H1 (cell line): ENCODE measurements around the gene L3MBTL4. TPM values are rescaled to one million over a fixed set of nuclear protein-coding genes. Genes with fewer than 3 reads are reported as not detected.
"Not testable (repeated sequence)": the region's sequence is repeated elsewhere in the genome, so short reads cannot be mapped to it uniquely, and the experiment has no call there.

Experiments
- CTCF ChIA-PET: fragments of 300-600 bp; sonication (Branson Sonifier 250); formaldehyde crosslinking; loops from one replicate; lab custom pipeline; 2021; ENCODE audit not compliant: partially characterized antibody; lab: Charles Lee
- POLR2A ChIA-PET: fragments of 300-600 bp; sonication (Branson Sonifier 250); formaldehyde crosslinking; loops from one replicate; lab custom pipeline; 2021; ENCODE audit warnings: inconsistent platforms; ENCODE audit not compliant: partially characterized antibody; lab: Charles Lee
- DNase-seq, 2 experiments: peaks; one replicate each; pipeline versions ENCODE4 v3.0.0 to v3.0.0-alpha.2; 2010 to 2022; ENCODE audit warnings: low spot score in 2 of 2, low read depth in 1 of 2, mixed read lengths in 1 of 2
- FAIRE-seq: peaks from 2 replicates; lab custom pipeline; 2011; peaks lifted over from hg19 to GRCh38; lab: Jason Lieb, UNC
- H2AFZ ChIP-seq: 2 replicates; pipeline ENCODE4 v1.8.1; 2012; ENCODE audit warnings: low read length, inconsistent platforms
- H2AK5ac ChIP-seq: 2 replicates; pipeline ENCODE4 v1.6.1; 2013; ENCODE audit warnings: low read depth, low read length
- H2BK120ac ChIP-seq: replicated peaks from 2 replicates; pipeline ENCODE3; 2013; ENCODE audit warnings: low read depth, low read length, inconsistent platforms
- H2BK12ac ChIP-seq: 2 replicates; pipeline ENCODE4 v1.6.1; 2013; ENCODE audit warnings: low read depth, low read length
- H2BK15ac ChIP-seq: 2 replicates; pipeline ENCODE4 v1.6.1; 2013; ENCODE audit warnings: low read length
- H2BK20ac ChIP-seq: 2 replicates; pipeline ENCODE4 v1.6.1; 2013; ENCODE audit warnings: low read length
- H2BK5ac ChIP-seq: 2 replicates; pipeline ENCODE4 v1.6.1; 2013; ENCODE audit warnings: low read depth, low read length
- H3K14ac ChIP-seq: 2 replicates; pipeline ENCODE4 v1.6.1; 2013; ENCODE audit warnings: inconsistent platforms; ENCODE audit not compliant: insufficient read length
- H3K18ac ChIP-seq: 2 replicates; pipeline ENCODE4 v1.6.1; 2013; ENCODE audit warnings: low read length; ENCODE audit errors: extremely low read depth
- H3K23ac ChIP-seq: 2 replicates; pipeline ENCODE4 v1.6.1; 2013; ENCODE audit warnings: inconsistent platforms; ENCODE audit not compliant: insufficient read length
- H3K23me2 ChIP-seq: 2 replicates; pipeline ENCODE4 v1.6.1; 2013; ENCODE audit warnings: low read depth, low read length
- H3K27ac ChIP-seq: 2 replicates; pipeline ENCODE4 v1.6.1; 2011; ENCODE audit warnings: low read depth, low read length, inconsistent platforms
- H3K27me3 ChIP-seq, 4 experiments: replicated peaks in 1 of 4; 1 replicate in 1 of 4; 2 replicates in 3 of 4; pipeline versions ENCODE4 v1.6.1 to v1.8.1; 2011 to 2013; ENCODE audit warnings: low read length in 3 of 4, mild to moderate bottlenecking in 3 of 4, inconsistent platforms in 2 of 4, mixed read lengths in 2 of 4, moderate library complexity in 1 of 4; ENCODE audit not compliant: control insufficient read depth in 3 of 4, insufficient read depth in 3 of 4; ENCODE audit errors: extremely low read depth in 1 of 4
- H3K36me3 ChIP-seq, 4 experiments: 2 replicates each; pipeline versions ENCODE4 v1.6.1 to v1.8.1; 2011 to 2013; ENCODE audit warnings: mild to moderate bottlenecking in 4 of 4, low read length in 3 of 4, moderate library complexity in 2 of 4, control low read depth in 1 of 4, inconsistent platforms in 1 of 4; ENCODE audit not compliant: insufficient read depth in 4 of 4, control insufficient read depth in 2 of 4
- H3K4ac ChIP-seq: replicated peaks from 2 replicates; pipeline ENCODE3; 2013; ENCODE audit warnings: low read length, low read depth, mixed read lengths, inconsistent platforms; ENCODE audit not compliant: insufficient read length
- H3K4me1 ChIP-seq, 4 experiments: replicated peaks in 1 of 4; 1 replicate in 1 of 4; 2 replicates in 3 of 4; pipeline versions ENCODE4 v1.6.1 to v1.8.1; 2011 to 2013; ENCODE audit warnings: low read length in 3 of 4, inconsistent platforms in 2 of 4, mixed read lengths in 1 of 4; ENCODE audit not compliant: insufficient read depth in 4 of 4, control insufficient read depth in 3 of 4
- H3K4me2 ChIP-seq, 2 experiments: 2 replicates each; pipeline versions ENCODE4 v1.6.1 to v1.8.1; 2011 to 2013; ENCODE audit warnings: low read depth in 2 of 2, low read length in 2 of 2, control low read depth in 1 of 2, inconsistent platforms in 1 of 2, mild to moderate bottlenecking in 1 of 2; ENCODE audit not compliant: insufficient read depth in 1 of 2
- H3K4me3 ChIP-seq, 4 experiments: fragments of 200-600, 300-600 bp in 1 of 4; sonication (generic), shearing (Covaris generic), sonication (Bioruptor Twin) in 1 of 4; 2 replicates each; pipeline versions ENCODE4 v1.5.1 to v1.8.1; 2011 to 2016; ENCODE audit warnings: low read length in 4 of 4, low read depth in 3 of 4, control low read depth in 2 of 4, inconsistent platforms in 2 of 4, mild to moderate bottlenecking in 2 of 4, mixed read lengths in 1 of 4, moderate library complexity in 1 of 4; ENCODE audit not compliant: insufficient read depth in 2 of 4; ENCODE audit errors: extremely low read depth in 1 of 4
- H3K56ac ChIP-seq: replicated peaks from 2 replicates; pipeline ENCODE3; 2013; ENCODE audit warnings: low read depth, mild to moderate bottlenecking, mixed read lengths, low read length, inconsistent platforms; ENCODE audit not compliant: insufficient read length
- H3K79me1 ChIP-seq: 2 replicates; pipeline ENCODE4 v1.6.1; 2013; ENCODE audit warnings: low read depth, low read length, control low read depth
- H3K79me2 ChIP-seq, 2 experiments: 2 replicates each; pipeline versions ENCODE4 v1.6.1 to v1.8.1; 2012 to 2013; ENCODE audit warnings: low read length in 2 of 2, mild to moderate bottlenecking in 2 of 2, inconsistent platforms in 1 of 2; ENCODE audit not compliant: insufficient read depth in 2 of 2, control insufficient read depth in 1 of 2
- H3K9ac ChIP-seq, 4 experiments: replicated peaks in 1 of 4; 1 replicate in 1 of 4; 2 replicates in 3 of 4; pipeline versions ENCODE4 v1.6.1 to v1.8.1; 2011 to 2013; ENCODE audit warnings: low read depth in 3 of 4, low read length in 3 of 4, control low read depth in 2 of 4, mild to moderate bottlenecking in 2 of 4, moderate library complexity in 2 of 4, inconsistent platforms in 1 of 4; ENCODE audit errors: extremely low read depth in 1 of 4
- H3K9me3 ChIP-seq, 2 experiments: 2 replicates each; pipeline versions ENCODE4 v1.6.1 to v1.8.1; 2012 to 2013; ENCODE audit warnings: mild to moderate bottlenecking in 2 of 2, moderate library complexity in 2 of 2, control low read depth in 1 of 2, inconsistent platforms in 1 of 2, low read depth in 1 of 2, low read length in 1 of 2, mixed read lengths in 1 of 2; ENCODE audit not compliant: insufficient read depth in 2 of 2
- H4K20me1 ChIP-seq, 2 experiments: replicated peaks in 1 of 2; 2 replicates each; pipeline versions ENCODE3 to v1.8.1; 2011 to 2013; ENCODE audit warnings: inconsistent platforms in 2 of 2, low read length in 2 of 2, mild to moderate bottlenecking in 1 of 2; ENCODE audit not compliant: insufficient read depth in 2 of 2, control insufficient read depth in 1 of 2
- H4K5ac ChIP-seq: 2 replicates; pipeline ENCODE4 v1.6.1; 2013; ENCODE audit warnings: low read length, low read depth, mixed read lengths, inconsistent platforms; ENCODE audit not compliant: insufficient read length
- H4K8ac ChIP-seq: 2 replicates; pipeline ENCODE4 v1.8.0; 2013; ENCODE audit warnings: mild to moderate bottlenecking, moderate library complexity, low read length, inconsistent platforms; ENCODE audit not compliant: insufficient read depth; ENCODE audit errors: extremely low read depth
- H4K91ac ChIP-seq: replicated peaks from 2 replicates; pipeline ENCODE3; 2013; ENCODE audit warnings: low read length, mixed read lengths, inconsistent platforms; ENCODE audit not compliant: insufficient read length
- WGBS, 2 experiments: shearing (Covaris generic) in 1 of 2; methylation state at CpG; one replicate each; pipeline versions ENCODE4 v1.1.6 to v1.1.7; 2013 to 2015; ENCODE audit warnings: low lambda C conversion rate in 2 of 2, mixed read lengths in 2 of 2, inconsistent platforms in 1 of 2, low coverage in 1 of 2, missing lambda C conversion rate in 1 of 2; ENCODE audit not compliant: insufficient replicate concordance in 2 of 2, insufficient coverage in 1 of 2, insufficient read length in 1 of 2; ENCODE audit errors: extremely low coverage in 1 of 2, missing lambda C conversion rate in 1 of 2; 5-methylcytosine and 5-hydroxymethylcytosine counted together
- polyA plus RNA-seq, 7 experiments: library from polyadenylated mRNA; depleted of rRNA in 3 of 7; stranded (reverse) in 5 of 7; unstranded in 2 of 7; fragments of >200 nt in 5 of 7; fragments of 200-250 nt in 2 of 7; gene quantifications; 1 replicate in 5 of 7; 2 replicates in 1 of 7; 4 replicates in 1 of 7; pipeline versions ENCODE4 v1.2.1 to v1.2.3, GENCODE V29; 2011 to 2013; ENCODE audit warnings: missing spikeins in 2 of 7, mixed read lengths in 2 of 7
- total RNA-seq: library from RNA; stranded (reverse); fragmentation: NEBNext Ultra II Directional; extraction: Animal tissue kit (Norgen Biotek cat#: 25700); gene quantifications from 2 replicates; pipeline ENCODE4 v1.2.1, GENCODE V29; 2021

Gene L3MBTL4
- total and polyA plus RNA-seq, 2 of the 8 experiments (the other 6 are each of a cell fraction or from before 2014, with no cell fraction given), result 1.0 to 2.1 TPM

DNA sequence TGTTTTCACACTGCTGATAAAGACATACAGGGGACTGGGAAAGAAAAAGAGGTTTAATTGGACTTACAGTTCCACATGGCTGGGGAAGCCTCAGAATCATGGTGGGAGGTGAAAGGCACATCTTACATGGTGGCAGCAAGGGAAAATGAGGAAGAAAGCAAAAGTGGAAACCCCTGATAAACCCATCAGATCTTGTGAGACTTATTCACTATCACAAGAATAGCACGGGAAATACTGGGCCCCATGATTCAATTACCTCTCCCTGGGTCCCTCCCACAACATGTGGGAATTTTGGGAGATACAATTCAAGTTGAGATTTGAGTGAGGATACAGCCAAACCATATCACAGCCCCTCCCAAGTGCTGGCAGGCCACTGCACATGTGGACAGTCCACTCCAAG, 278.8 kb downstream of the L3MBTL4 start:
- H3K23me2 ChIP-seq, POLR2A ChIA-PET, FAIRE-seq, H3K27me3 ChIP-seq, H3K9ac ChIP-seq, H3K4ac ChIP-seq, H3K18ac ChIP-seq, H2BK20ac ChIP-seq, H2BK12ac ChIP-seq, H3K4me1 ChIP-seq, H2BK15ac ChIP-seq, H2BK120ac ChIP-seq, H4K8ac ChIP-seq, DNase-seq, H3K14ac ChIP-seq, H2AFZ ChIP-seq, H3K36me3 ChIP-seq, H3K79me2 ChIP-seq, H3K27ac ChIP-seq, CTCF ChIA-PET, H3K23ac ChIP-seq, H2AK5ac ChIP-seq, H4K91ac ChIP-seq, H3K79me1 ChIP-seq, H4K20me1 ChIP-seq, H2BK5ac ChIP-seq, H3K4me2 ChIP-seq, H3K56ac ChIP-seq, H4K5ac ChIP-seq, H3K4me3 ChIP-seq: not testable (repeated sequence)
- H3K9me3 ChIP-seq, result peaks cover 7 to 11% of the 10 kb centered on the region in 2 experiments; a peak in 2 of 4 replicates
- 75% methylated on average over 1 of the region's 1 CpG; no CpG with 5 or more reads in 1 of the 2 experiments for WGBS, 2 experiments

DNA sequence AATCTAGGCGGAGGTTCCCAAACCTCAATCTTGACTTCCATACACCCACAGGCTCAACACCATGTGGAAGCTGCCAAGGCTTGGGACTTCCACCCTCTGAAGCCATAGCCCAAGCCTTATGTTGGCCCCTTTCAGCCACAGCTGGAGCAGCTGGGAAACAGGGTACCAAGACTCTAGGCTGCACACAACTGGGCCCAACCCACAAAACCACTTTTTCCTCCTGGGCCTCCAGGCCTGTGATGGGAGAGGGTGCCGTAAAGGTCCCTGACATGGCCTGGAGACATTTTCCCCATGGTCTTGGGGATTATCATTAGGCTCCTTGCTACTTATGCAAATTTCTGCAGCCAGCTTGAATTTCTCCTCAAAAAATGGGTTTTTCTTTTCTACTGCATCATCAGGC, 279.7 kb downstream of the L3MBTL4 start:
- H3K4me2 ChIP-seq, H3K23ac ChIP-seq, H3K79me2 ChIP-seq, H4K91ac ChIP-seq, H4K20me1 ChIP-seq, H3K4ac ChIP-seq, H4K8ac ChIP-seq, POLR2A ChIA-PET, H3K18ac ChIP-seq, H3K4me1 ChIP-seq, H3K14ac ChIP-seq, H2BK20ac ChIP-seq, H3K27ac ChIP-seq, H2BK5ac ChIP-seq, H2AK5ac ChIP-seq, H3K27me3 ChIP-seq, H3K79me1 ChIP-seq, H2BK12ac ChIP-seq, DNase-seq, H3K56ac ChIP-seq, FAIRE-seq, H2AFZ ChIP-seq, H2BK120ac ChIP-seq, H3K23me2 ChIP-seq, H3K4me3 ChIP-seq, CTCF ChIA-PET, H3K9ac ChIP-seq, H3K36me3 ChIP-seq, H2BK15ac ChIP-seq, H4K5ac ChIP-seq: not testable (repeated sequence)
- WGBS, 2 experiments, result 95% methylated on average over 2 of the region's 2 CpGs; no CpG with 5 or more reads in 1 of the 2 experiments
- H3K9me3 ChIP-seq, result peaks cover 7 to 11% of the 10 kb centered on the region in 2 experiments; a peak in 2 of 4 replicates
